ENCODE results near the gene MYO18B. TPM values are rescaled to one million over a fixed set of nuclear protein-coding genes. Genes with fewer than 3 reads are reported as not detected.

Gene MYO18B
- total RNA-seq, 1 experiment from 2014 or later = 0.05 TPM

DNA sequence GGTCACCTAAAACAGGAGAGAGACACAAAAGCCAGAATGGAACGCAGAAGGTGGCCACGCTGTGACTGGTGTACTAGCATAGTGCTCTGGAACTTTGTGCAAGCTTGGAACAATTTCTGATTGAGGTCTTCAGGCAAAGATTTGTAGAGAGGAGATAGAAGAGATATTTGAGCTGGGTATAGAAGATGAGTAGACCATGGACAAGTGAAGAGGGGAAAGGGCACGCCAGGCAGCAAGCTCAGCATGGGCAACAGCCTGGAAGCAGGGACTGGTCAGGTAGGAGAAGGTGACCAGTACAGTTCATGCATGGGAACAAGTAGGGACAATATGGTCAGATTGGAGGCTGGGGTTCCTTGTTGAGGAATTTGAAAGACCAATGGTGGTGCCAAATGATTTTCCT, 24.4 kb downstream of the MYO18B start:
- no peak for DNase-seq (ENCODE audit: extremely low read depth, low read depth)

DNA sequence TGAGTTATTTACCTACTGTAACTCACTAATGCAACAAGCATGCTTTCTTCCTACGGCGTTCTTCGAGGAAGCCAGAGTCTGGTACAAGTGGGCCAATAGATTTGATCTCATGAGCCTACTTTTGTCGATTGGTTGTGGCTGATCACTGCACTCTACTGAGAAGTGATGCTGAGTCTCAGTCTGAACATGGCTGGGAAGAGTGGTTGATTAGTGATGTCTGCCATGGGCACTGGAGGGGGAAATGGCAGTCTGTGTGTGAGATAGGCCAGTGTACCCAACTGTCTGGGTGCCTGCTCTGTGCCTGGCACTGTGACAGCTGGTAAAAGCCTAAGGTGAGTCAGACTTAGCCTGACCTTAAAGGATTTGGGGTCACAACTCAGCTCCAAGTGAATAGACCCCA, 28.3 kb downstream of the MYO18B start:
- DNase-seq (ENCODE audit: extremely low read depth, low read depth) = no peak

DNA sequence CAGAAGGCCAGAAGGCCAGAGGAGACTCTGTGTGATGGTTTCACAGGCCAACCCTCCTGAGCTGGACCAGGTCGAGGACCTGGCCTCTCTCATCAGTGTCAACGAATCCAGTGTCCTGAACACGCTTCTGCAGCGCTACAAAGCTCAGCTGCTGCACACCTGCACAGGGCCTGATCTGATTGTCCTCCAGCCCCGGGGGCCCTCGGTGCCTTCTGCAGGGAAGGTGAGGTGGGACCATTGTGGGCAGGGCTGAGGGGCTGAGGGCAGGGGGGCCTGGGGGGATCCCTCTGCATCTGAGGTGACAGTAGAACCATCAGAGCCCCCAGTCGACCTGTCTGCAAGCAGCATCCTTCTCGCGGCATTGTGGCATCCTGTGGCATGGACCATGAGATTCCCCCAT, 30.3 kb downstream of the MYO18B start:
- DNase-seq (ENCODE audit: extremely low read depth, low read depth) = no peak

DNA sequence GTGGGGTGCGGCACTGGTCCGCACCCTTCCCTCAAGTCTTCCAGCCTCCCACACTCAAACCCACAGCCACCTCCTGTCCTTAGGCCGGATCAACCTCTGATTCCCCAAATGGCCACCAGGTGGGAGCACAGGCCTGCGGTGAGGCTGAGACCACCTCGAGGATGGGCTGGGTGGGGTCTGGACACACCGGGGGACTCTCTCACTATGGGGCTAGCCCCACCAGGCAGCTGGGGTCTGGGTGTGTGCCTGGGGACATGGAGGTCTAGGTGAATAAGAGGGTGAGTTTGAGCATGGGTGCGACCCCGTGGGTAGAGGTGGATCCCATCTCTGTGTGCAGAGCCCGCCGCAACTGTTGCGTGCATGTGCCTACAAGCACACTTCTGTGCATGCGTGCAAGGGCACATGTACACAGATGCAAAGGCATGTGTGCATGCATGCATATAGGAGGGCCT, 32.6 kb downstream of the MYO18B start:
- DNase-seq (ENCODE audit: extremely low read depth, low read depth) = no peak

DNA sequence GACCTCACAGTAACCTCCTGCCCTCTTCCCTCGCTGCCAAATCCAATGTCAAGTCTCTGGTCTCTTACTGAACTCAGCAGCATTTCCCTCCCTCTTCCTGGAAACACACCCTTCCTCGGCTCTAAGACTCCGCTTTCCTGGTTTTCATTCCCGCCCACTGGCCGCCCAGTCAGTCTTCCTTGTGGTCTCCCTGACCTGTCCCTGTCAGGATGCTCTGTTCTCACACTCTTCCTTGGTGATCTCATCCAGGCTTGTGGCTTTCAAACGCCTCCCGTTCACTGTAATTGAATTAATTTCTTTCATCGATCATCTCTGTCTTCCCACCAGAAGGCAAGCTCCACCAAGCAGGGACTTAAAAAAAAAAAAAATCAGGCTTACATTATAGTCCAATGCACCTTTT, 33.5 kb downstream of the MYO18B start:
- DNase-seq (ENCODE audit: extremely low read depth, low read depth) = no peak

DNA sequence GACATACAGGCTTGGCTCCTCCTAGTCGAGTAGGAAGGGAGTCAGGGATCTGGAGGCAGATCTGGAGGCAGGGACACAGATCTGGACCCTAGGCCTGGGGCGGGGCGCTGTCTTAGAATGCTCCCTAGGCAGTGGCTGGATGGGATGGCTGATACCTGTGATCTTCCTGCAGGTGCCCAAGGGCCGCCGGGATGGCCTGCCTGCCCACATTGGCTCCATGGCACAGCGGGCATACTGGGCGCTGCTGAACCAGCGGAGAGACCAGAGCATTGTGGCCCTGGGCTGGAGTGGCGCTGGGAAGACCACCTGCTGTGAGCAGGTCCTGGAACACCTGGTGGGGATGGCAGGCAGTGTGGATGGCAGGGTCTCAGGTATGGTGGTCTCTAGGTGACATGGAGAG, 35.4 kb downstream of the MYO18B start:
- DNase-seq (ENCODE audit: extremely low read depth, low read depth) = no peak

DNA sequence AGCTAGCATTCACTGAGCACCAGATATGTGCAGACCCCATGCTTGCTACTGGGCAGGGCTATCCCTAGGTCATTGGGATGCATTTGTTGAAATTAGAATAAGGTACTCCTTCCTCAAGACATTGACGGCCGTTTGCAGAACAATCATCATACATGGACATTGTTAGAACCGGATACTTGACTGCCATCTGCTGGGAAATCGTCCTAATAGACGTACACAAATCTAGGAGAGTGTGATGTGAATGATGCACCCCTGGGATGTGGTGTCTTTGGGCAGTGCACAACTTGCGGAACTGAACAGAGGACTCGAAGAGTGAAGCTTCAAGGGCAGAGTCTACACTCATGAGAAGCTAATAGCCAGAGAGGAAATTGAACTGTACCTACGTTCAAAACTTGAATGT, 35.9 kb downstream of the MYO18B start:
- peak; percentile 43 for DNase-seq (ENCODE audit: extremely low read depth, low read depth)

DNA sequence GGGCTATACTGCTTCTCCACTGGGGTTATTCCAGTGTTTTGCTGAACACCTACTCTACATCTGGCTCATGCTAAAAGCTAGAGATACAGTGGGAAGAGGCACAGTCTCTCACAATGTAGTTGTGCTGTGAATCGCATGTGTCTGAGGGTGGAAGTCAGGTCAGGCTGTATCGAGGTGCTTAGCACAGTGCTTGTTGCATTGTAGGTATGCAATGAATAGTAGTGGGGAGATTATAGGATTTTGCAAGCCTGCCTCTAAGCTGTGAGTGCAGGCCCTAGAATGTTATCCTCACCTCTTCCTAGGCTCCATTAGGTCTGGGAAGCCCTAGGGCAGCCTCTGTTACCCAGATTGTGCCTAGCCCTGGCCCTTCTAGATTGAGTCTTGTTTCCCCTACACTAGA, 37.4 kb downstream of the MYO18B start:
- no peak for DNase-seq (ENCODE audit: extremely low read depth, low read depth)

GRCh38 chr22:25779890-25780289, 37.9 kb downstream of the MYO18B start:
- no peak for DNase-seq (ENCODE audit: extremely low read depth, low read depth)

DNA sequence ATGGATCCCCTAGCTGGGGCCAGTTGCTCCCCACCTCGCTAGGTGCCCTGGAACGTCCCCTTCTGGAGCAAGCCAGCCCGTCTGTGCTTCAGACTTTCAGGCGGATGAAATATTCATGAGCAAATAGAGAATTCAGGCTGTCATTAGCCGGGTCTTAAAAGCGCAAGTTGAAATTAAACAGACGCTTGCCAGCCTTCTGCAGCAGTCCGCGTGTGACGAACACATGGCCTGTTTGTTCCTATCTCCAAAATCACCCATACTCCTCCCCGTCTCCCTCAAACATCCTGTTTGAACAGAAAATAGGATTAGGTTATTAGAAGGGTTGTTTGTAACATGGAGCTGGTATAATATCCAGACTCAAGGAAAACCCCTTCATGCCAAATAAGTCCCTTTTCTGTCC, 38.7 kb downstream of the MYO18B start:
- DNase-seq (ENCODE audit: extremely low read depth, low read depth) = no peak

GRCh38 chr22:25781801-25782200, 39.8 kb downstream of the MYO18B start:
- no peak for DNase-seq (ENCODE audit: extremely low read depth, low read depth)

DNA sequence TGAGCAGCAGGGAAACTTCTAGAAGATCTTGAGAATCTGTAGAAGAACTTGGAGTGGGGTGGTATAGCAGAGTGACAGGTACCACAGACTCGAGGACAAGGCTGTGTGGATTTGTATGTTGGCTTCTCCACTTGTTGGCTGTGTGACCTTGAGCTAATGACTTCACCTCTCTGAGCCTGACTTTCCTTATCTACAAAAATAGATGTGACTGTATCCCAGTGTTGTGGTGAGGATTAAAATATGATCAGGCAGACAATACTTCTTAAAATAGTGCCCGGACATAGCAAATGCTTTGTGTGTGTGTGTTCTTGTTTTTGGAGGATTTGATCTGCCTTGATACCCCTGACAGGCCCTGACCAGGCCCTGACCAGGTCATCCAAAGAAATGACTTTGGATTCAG, 40.8 kb downstream of the MYO18B start:
- no peak for DNase-seq (ENCODE audit: extremely low read depth, low read depth)

GRCh38 chr22:25783856-25784255, 41.9 kb downstream of the MYO18B start:
- DNase-seq (ENCODE audit: extremely low read depth, low read depth) = no peak

GRCh38 chr22:25786165-25786564, 44.2 kb downstream of the MYO18B start:
- DNase-seq (ENCODE audit: extremely low read depth, low read depth) = no peak

- DNase-seq (ENCODE audit: extremely low read depth, low read depth) = no peak
Observed at GRCh38 chr22:25791556-25791955, 49.6 kb downstream of the MYO18B start.

DNA sequence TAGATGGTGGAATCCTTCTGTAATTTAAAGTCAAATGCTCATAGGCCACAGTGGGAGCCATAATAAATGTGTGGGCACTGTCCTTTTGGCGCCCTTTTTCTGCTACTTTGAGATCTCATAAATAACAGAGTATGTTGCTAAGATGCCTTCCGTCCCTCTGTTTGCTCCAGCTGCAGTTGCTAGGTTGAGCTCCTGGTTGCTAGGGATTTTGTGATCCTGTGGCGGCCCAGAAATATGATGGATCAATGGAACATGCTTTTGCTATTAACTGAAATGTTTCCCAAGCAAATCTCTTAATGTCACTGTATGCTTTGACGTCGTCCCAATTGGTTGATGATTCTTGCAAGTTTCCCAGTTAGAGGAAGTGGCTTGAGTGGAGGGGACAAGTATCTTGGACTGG, 53.5 kb downstream of the MYO18B start:
- DNase-seq (ENCODE audit: extremely low read depth, low read depth) = no peak

DNA sequence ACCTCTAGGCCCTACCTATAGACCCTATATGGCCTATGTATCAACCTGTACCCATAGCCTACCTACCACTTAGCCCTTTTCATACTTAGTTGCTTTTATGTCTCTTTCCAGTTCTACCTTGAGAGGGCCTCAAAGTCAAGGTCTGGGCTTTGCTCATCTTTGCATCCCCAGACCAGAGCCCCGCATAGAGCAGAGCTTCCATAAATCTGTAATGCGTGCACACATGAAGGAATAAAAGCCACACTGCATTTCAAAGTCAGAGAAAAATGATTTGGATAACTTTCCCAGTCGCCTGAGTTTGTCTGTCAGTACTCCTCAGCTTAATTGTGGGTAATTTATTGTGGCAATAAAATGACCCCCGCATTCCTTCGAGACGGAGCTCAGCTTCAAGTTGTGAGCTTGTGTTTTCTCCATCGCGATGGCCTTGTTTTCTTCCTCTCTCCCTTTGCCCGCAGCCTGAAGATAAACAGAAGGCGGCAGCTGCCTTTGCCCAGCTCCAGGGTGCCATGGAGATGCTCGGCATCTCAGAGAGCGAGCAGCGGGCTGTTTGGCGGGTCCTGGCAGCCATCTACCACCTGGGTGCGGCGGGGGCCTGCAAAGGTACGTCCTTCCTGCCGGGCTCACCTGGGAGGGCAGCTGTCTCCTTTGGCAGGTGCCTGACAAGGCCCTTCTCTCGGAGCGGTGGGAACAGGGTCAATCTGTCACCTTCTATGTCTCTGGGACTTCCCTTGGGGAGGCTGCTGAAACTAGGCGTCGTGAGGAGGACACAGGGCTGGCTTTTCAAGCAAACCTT, 55.7 kb downstream of the MYO18B start:
- DNase-seq (ENCODE audit: extremely low read depth, low read depth) = no peak

- DNase-seq (ENCODE audit: extremely low read depth, low read depth) = no peak
Observed at GRCh38 chr22:25800766-25801165, 58.8 kb downstream of the MYO18B start.

GRCh38 chr22:25802018-25802417, 60.0 kb downstream of the MYO18B start:
- no peak for DNase-seq (ENCODE audit: extremely low read depth, low read depth)

DNA sequence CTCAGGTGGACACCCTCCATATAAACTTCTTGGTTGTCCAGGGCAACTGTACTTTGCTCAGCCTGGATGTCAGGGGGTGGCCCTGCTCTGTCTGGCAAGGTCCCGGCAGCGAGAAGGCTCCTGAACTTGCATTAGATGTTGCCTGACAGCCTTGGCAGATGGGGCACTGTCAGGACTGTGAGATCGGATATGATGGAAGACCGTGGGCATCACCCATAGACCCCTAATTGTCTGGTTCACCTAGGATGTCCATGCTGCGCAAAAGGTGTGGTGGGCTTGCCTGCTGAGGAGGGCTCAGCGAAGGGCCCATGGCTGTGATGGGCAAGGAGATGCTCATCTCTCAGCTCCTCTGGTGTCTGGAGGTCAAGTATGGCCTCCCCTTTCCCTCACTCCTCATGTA, 62.7 kb downstream of the MYO18B start:
- no peak for DNase-seq (ENCODE audit: extremely low read depth, low read depth)

- DNase-seq (ENCODE audit: extremely low read depth, low read depth) = no peak
Observed at GRCh38 chr22:25806579-25806978, 64.6 kb downstream of the MYO18B start.

DNA sequence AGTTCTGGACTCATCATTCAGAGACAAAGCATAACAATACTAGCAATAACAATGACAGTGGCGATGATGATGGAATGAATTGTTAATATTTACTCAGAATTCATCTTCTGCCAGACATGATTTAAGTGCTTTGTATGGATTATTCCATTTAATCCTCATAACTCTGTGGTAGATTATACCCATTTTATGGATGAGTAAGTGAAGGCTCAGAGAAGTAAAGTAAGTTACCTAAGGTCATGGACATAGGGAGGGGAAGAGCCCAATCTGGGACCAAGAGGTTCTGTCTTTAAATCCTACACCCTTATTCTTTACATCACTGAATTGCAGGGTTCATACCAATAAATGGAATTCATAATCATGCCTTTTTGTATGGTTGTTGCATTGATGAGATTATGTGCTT, 72.7 kb downstream of the MYO18B start:
- no peak for DNase-seq (ENCODE audit: extremely low read depth, low read depth)

- no peak for DNase-seq (ENCODE audit: extremely low read depth, low read depth)
Observed at GRCh38 chr22:25815561-25815960, 73.6 kb downstream of the MYO18B start.
